H1 (cell line): ENCODE data around the gene EYA2. TPM values are rescaled to one million over a fixed set of nuclear protein-coding genes. Genes with fewer than 3 reads are reported as not detected.

Experiments
- CTCF ChIA-PET: fragments of 300-600 bp; sonication (Branson Sonifier 250); formaldehyde crosslinking; loops from one replicate; lab custom pipeline; 2021; ENCODE audit not compliant: partially characterized antibody; lab: Charles Lee
- POLR2A ChIA-PET: fragments of 300-600 bp; sonication (Branson Sonifier 250); formaldehyde crosslinking; loops from one replicate; lab custom pipeline; 2021; ENCODE audit warnings: inconsistent platforms; ENCODE audit not compliant: partially characterized antibody; lab: Charles Lee
- DNase-seq, 2 experiments: peaks; one replicate each; pipeline versions ENCODE4 v3.0.0 to v3.0.0-alpha.2; 2010 to 2022; ENCODE audit warnings: low spot score in 2 of 2, low read depth in 1 of 2, mixed read lengths in 1 of 2
- FAIRE-seq: peaks from 2 replicates; lab custom pipeline; 2011; peaks lifted over from hg19 to GRCh38; lab: Jason Lieb, UNC
- H2AFZ ChIP-seq: 2 replicates; pipeline ENCODE4 v1.8.1; 2012; ENCODE audit warnings: low read length, inconsistent platforms
- H2AK5ac ChIP-seq: 2 replicates; pipeline ENCODE4 v1.6.1; 2013; ENCODE audit warnings: low read depth, low read length
- H2BK120ac ChIP-seq: replicated peaks from 2 replicates; pipeline ENCODE3; 2013; ENCODE audit warnings: low read depth, low read length, inconsistent platforms
- H2BK12ac ChIP-seq: 2 replicates; pipeline ENCODE4 v1.6.1; 2013; ENCODE audit warnings: low read depth, low read length
- H2BK15ac ChIP-seq: 2 replicates; pipeline ENCODE4 v1.6.1; 2013; ENCODE audit warnings: low read length
- H2BK20ac ChIP-seq: 2 replicates; pipeline ENCODE4 v1.6.1; 2013; ENCODE audit warnings: low read length
- H2BK5ac ChIP-seq: 2 replicates; pipeline ENCODE4 v1.6.1; 2013; ENCODE audit warnings: low read depth, low read length
- H3K14ac ChIP-seq: 2 replicates; pipeline ENCODE4 v1.6.1; 2013; ENCODE audit warnings: inconsistent platforms; ENCODE audit not compliant: insufficient read length
- H3K18ac ChIP-seq: 2 replicates; pipeline ENCODE4 v1.6.1; 2013; ENCODE audit warnings: low read length; ENCODE audit errors: extremely low read depth
- H3K23ac ChIP-seq: 2 replicates; pipeline ENCODE4 v1.6.1; 2013; ENCODE audit warnings: inconsistent platforms; ENCODE audit not compliant: insufficient read length
- H3K23me2 ChIP-seq: 2 replicates; pipeline ENCODE4 v1.6.1; 2013; ENCODE audit warnings: low read depth, low read length
- H3K27ac ChIP-seq: 2 replicates; pipeline ENCODE4 v1.6.1; 2011; ENCODE audit warnings: low read depth, low read length, inconsistent platforms
- H3K27me3 ChIP-seq, 4 experiments: replicated peaks in 1 of 4; 1 replicate in 1 of 4; 2 replicates in 3 of 4; pipeline versions ENCODE4 v1.6.1 to v1.8.1; 2011 to 2013; ENCODE audit warnings: low read length in 3 of 4, mild to moderate bottlenecking in 3 of 4, inconsistent platforms in 2 of 4, mixed read lengths in 2 of 4, moderate library complexity in 1 of 4; ENCODE audit not compliant: control insufficient read depth in 3 of 4, insufficient read depth in 3 of 4; ENCODE audit errors: extremely low read depth in 1 of 4
- H3K36me3 ChIP-seq, 4 experiments: 2 replicates each; pipeline versions ENCODE4 v1.6.1 to v1.8.1; 2011 to 2013; ENCODE audit warnings: mild to moderate bottlenecking in 4 of 4, low read length in 3 of 4, moderate library complexity in 2 of 4, control low read depth in 1 of 4, inconsistent platforms in 1 of 4; ENCODE audit not compliant: insufficient read depth in 4 of 4, control insufficient read depth in 2 of 4
- H3K4ac ChIP-seq: replicated peaks from 2 replicates; pipeline ENCODE3; 2013; ENCODE audit warnings: low read length, low read depth, mixed read lengths, inconsistent platforms; ENCODE audit not compliant: insufficient read length
- H3K4me1 ChIP-seq, 4 experiments: replicated peaks in 1 of 4; 1 replicate in 1 of 4; 2 replicates in 3 of 4; pipeline versions ENCODE4 v1.6.1 to v1.8.1; 2011 to 2013; ENCODE audit warnings: low read length in 3 of 4, inconsistent platforms in 2 of 4, mixed read lengths in 1 of 4; ENCODE audit not compliant: insufficient read depth in 4 of 4, control insufficient read depth in 3 of 4
- H3K4me2 ChIP-seq, 2 experiments: 2 replicates each; pipeline versions ENCODE4 v1.6.1 to v1.8.1; 2011 to 2013; ENCODE audit warnings: low read depth in 2 of 2, low read length in 2 of 2, control low read depth in 1 of 2, inconsistent platforms in 1 of 2, mild to moderate bottlenecking in 1 of 2; ENCODE audit not compliant: insufficient read depth in 1 of 2
- H3K4me3 ChIP-seq, 4 experiments: fragments of 200-600, 300-600 bp in 1 of 4; sonication (generic), shearing (Covaris generic), sonication (Bioruptor Twin) in 1 of 4; 2 replicates each; pipeline versions ENCODE4 v1.5.1 to v1.8.1; 2011 to 2016; ENCODE audit warnings: low read length in 4 of 4, low read depth in 3 of 4, control low read depth in 2 of 4, inconsistent platforms in 2 of 4, mild to moderate bottlenecking in 2 of 4, mixed read lengths in 1 of 4, moderate library complexity in 1 of 4; ENCODE audit not compliant: insufficient read depth in 2 of 4; ENCODE audit errors: extremely low read depth in 1 of 4
- H3K56ac ChIP-seq: replicated peaks from 2 replicates; pipeline ENCODE3; 2013; ENCODE audit warnings: low read depth, mild to moderate bottlenecking, mixed read lengths, low read length, inconsistent platforms; ENCODE audit not compliant: insufficient read length
- H3K79me1 ChIP-seq: 2 replicates; pipeline ENCODE4 v1.6.1; 2013; ENCODE audit warnings: low read depth, low read length, control low read depth
- H3K79me2 ChIP-seq, 2 experiments: 2 replicates each; pipeline versions ENCODE4 v1.6.1 to v1.8.1; 2012 to 2013; ENCODE audit warnings: low read length in 2 of 2, mild to moderate bottlenecking in 2 of 2, inconsistent platforms in 1 of 2; ENCODE audit not compliant: insufficient read depth in 2 of 2, control insufficient read depth in 1 of 2
- H3K9ac ChIP-seq, 4 experiments: replicated peaks in 1 of 4; 1 replicate in 1 of 4; 2 replicates in 3 of 4; pipeline versions ENCODE4 v1.6.1 to v1.8.1; 2011 to 2013; ENCODE audit warnings: low read depth in 3 of 4, low read length in 3 of 4, control low read depth in 2 of 4, mild to moderate bottlenecking in 2 of 4, moderate library complexity in 2 of 4, inconsistent platforms in 1 of 4; ENCODE audit errors: extremely low read depth in 1 of 4
- H3K9me3 ChIP-seq, 2 experiments: 2 replicates each; pipeline versions ENCODE4 v1.6.1 to v1.8.1; 2012 to 2013; ENCODE audit warnings: mild to moderate bottlenecking in 2 of 2, moderate library complexity in 2 of 2, control low read depth in 1 of 2, inconsistent platforms in 1 of 2, low read depth in 1 of 2, low read length in 1 of 2, mixed read lengths in 1 of 2; ENCODE audit not compliant: insufficient read depth in 2 of 2
- H4K20me1 ChIP-seq, 2 experiments: replicated peaks in 1 of 2; 2 replicates each; pipeline versions ENCODE3 to v1.8.1; 2011 to 2013; ENCODE audit warnings: inconsistent platforms in 2 of 2, low read length in 2 of 2, mild to moderate bottlenecking in 1 of 2; ENCODE audit not compliant: insufficient read depth in 2 of 2, control insufficient read depth in 1 of 2
- H4K5ac ChIP-seq: 2 replicates; pipeline ENCODE4 v1.6.1; 2013; ENCODE audit warnings: low read length, low read depth, mixed read lengths, inconsistent platforms; ENCODE audit not compliant: insufficient read length
- H4K8ac ChIP-seq: 2 replicates; pipeline ENCODE4 v1.8.0; 2013; ENCODE audit warnings: mild to moderate bottlenecking, moderate library complexity, low read length, inconsistent platforms; ENCODE audit not compliant: insufficient read depth; ENCODE audit errors: extremely low read depth
- H4K91ac ChIP-seq: replicated peaks from 2 replicates; pipeline ENCODE3; 2013; ENCODE audit warnings: low read length, mixed read lengths, inconsistent platforms; ENCODE audit not compliant: insufficient read length
- BACH1 ChIP-seq: IDR thresholded peaks from 2 replicates; pipeline ENCODE4 v1.6.1; 2012; ENCODE audit warnings: low read length, improper control_type of control experiment
- EGR1 ChIP-seq: IDR thresholded peaks from 2 replicates; pipeline ENCODE4 v1.6.1; 2011; ENCODE audit warnings: low read depth, low read length, borderline replicate concordance
- EZH2 ChIP-seq: fragments of 200-600 bp; sonication (generic); IDR thresholded peaks from 2 replicates; pipeline ENCODE4 v1.7.1; 2012; ENCODE audit warnings: low read depth, mild to moderate bottlenecking, moderate library complexity, low read length, inconsistent platforms; ENCODE audit not compliant: severe bottlenecking
- JUND ChIP-seq: IDR thresholded peaks from 2 replicates; pipeline ENCODE4 v1.6.1; 2011; ENCODE audit warnings: mild to moderate bottlenecking, improper control_type of control experiment, low read length
- KDM5A ChIP-seq: fragments of 200-600 bp; IDR thresholded peaks from 2 replicates; pipeline ENCODE4 v1.7.1; 2012; ENCODE audit warnings: mild to moderate bottlenecking, low read length, inconsistent platforms, mixed read lengths
- MAFK ChIP-seq: IDR thresholded peaks from 2 replicates; pipeline ENCODE4 v1.6.1; 2012; ENCODE audit warnings: low read depth, mild to moderate bottlenecking, improper control_type of control experiment, low read length
- RAD21 ChIP-seq, 2 experiments: IDR thresholded peaks in 1 of 2; conservative IDR thresholded peaks in 1 of 2; 2 replicates each; pipeline ENCODE4 v1.6.1; 2011; ENCODE audit warnings: low read depth in 2 of 2, low read length in 2 of 2, improper control_type of control experiment in 1 of 2, inconsistent platforms in 1 of 2, mild to moderate bottlenecking in 1 of 2, moderate library complexity in 1 of 2
- SAP30 ChIP-seq: fragments of 300-600 bp; sonication (generic); IDR thresholded peaks from 2 replicates; pipeline ENCODE4 v1.7.1; 2012; ENCODE audit warnings: low read length, moderate library complexity, mild to moderate bottlenecking, inconsistent platforms; ENCODE audit not compliant: insufficient read depth, insufficient replicate concordance
- WGBS, 2 experiments: shearing (Covaris generic) in 1 of 2; methylation state at CpG; one replicate each; pipeline versions ENCODE4 v1.1.6 to v1.1.7; 2013 to 2015; ENCODE audit warnings: low lambda C conversion rate in 2 of 2, mixed read lengths in 2 of 2, inconsistent platforms in 1 of 2, low coverage in 1 of 2, missing lambda C conversion rate in 1 of 2; ENCODE audit not compliant: insufficient replicate concordance in 2 of 2, insufficient coverage in 1 of 2, insufficient read length in 1 of 2; ENCODE audit errors: extremely low coverage in 1 of 2, missing lambda C conversion rate in 1 of 2; 5-methylcytosine and 5-hydroxymethylcytosine counted together
- polyA plus RNA-seq, 7 experiments: library from polyadenylated mRNA; depleted of rRNA in 3 of 7; stranded (reverse) in 5 of 7; unstranded in 2 of 7; fragments of >200 nt in 5 of 7; fragments of 200-250 nt in 2 of 7; gene quantifications; 1 replicate in 5 of 7; 2 replicates in 1 of 7; 4 replicates in 1 of 7; pipeline versions ENCODE4 v1.2.1 to v1.2.3, GENCODE V29; 2011 to 2013; ENCODE audit warnings: missing spikeins in 2 of 7, mixed read lengths in 2 of 7
- total RNA-seq: library from RNA; stranded (reverse); fragmentation: NEBNext Ultra II Directional; extraction: Animal tissue kit (Norgen Biotek cat#: 25700); gene quantifications from 2 replicates; pipeline ENCODE4 v1.2.1, GENCODE V29; 2021
- TF ChIP-seq, protein P1 (sequence below): IDR thresholded peaks from 2 replicates; pipeline ENCODE4 v1.6.1; 2012; ENCODE audit warnings: inconsistent platforms

The EYA2 gene
- total and polyA plus RNA-seq, 2 of the 8 experiments (the other 6 are each of a cell fraction or from before 2014, with no cell fraction given) = 1.6 to 1.7 TPM

DNA sequence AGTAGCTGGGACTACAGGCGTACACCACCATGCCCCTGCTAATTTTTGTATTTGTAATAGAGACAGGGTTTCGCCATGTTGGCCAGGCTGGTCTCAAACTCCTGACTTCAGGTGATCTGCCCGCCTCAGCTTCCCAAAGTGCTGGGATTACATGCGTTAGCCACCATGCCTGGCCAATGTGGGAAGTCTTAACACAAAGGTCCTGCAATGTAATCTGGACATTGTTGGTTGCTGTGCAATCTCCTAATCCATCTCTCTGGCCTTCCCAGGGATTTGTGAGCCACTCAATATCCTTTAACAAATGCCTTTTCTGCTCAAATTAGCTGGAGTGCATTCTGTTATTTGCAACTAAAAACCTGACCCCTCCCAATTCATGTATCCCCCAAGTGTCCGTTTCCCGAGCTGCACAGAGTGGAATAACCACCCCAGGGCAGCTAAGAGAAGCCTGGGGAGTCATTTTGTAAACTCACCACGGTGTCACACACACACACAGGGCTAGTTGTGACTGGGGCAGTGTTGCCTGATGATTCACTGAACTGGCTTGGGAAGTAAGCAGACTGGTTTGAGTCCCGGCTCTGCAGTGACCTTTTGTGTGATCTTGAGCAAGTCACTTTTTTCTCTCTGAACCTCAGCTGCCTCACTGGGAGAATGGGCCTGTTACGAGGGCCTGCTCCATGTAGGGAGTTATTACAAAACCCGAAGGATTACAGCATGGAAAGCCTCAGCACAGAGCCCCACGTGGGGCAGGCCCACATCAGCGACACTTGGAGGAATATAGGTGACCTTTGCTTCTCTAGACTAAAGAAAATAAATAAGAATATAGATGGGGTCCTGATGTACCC, 309.6 kb downstream of the EYA2 start:
- Histone ChIP-seq H3K4ac (no peak overlapping the region), H3K79me1 (no peaks in the 10 kb centered on the region), H2BK12ac (no peak overlapping the region; the same call in 1 of the 2 replicates), H2BK15ac (no peak overlapping the region), H3K23me2 (no peaks in the 10 kb centered on the region), H2BK120ac (no peak overlapping the region), H3K18ac (no peak overlapping the region), H4K20me1 (peaks cover 0 to 2% of the 10 kb centered on the region in 2 experiments), H3K79me2 (no peaks in the 10 kb centered on the region), H4K5ac (no peak overlapping the region), H3K56ac (no peak overlapping the region), H3K23ac (no peak overlapping the region), H4K8ac (no peak overlapping the region), H3K4me3 (no peak overlapping the region), H3K27ac (no peak overlapping the region), H3K27me3 (no peaks in the 10 kb centered on the region), H2BK20ac (no peak overlapping the region), H2AFZ (no peak overlapping the region), H2BK5ac (no peak overlapping the region), H3K14ac (no peak overlapping the region), H3K4me1 (peaks cover 0 to 17% (median 6%) of the 10 kb centered on the region in 4 experiments; a peak in 6 of 7 replicates), H4K91ac (no peak overlapping the region), H3K9me3 (no peaks in the 10 kb centered on the region), H3K9ac (no peak overlapping the region), H3K36me3 (peaks cover 0 to 9% (median 3%) of the 10 kb centered on the region in 4 experiments; a peak in 2 of 8 replicates), H2AK5ac (no peak overlapping the region), H3K4me2 (no peak overlapping the region)
- no peak for FAIRE-seq
- CTCF ChIA-PET = interaction anchor here (0.6 to 2.7 kb wide), 6 partner anchors 7 to 460 kb away, joined by 3 to 13 read pairs (median 4); no protein-coding TSS in a partner anchor
- POLR2A ChIA-PET = interaction anchor here (1.3 kb wide), 1 partner anchor 10 kb away, joined by 6 read pairs; no protein-coding TSS in a partner anchor
- DNase-seq = no peak
- 90% methylated on average over 12 of the region's 12 CpGs; no CpG with 5 or more reads in 1 of the 2 experiments for WGBS, 2 experiments
- no peak for TF ChIP-seq KDM5A
- TF ChIP-seq MAFK = no peak
- no peak for TF ChIP-seq EZH2
- no peak for TF ChIP-seq BACH1
- TF ChIP-seq, protein P1, sequence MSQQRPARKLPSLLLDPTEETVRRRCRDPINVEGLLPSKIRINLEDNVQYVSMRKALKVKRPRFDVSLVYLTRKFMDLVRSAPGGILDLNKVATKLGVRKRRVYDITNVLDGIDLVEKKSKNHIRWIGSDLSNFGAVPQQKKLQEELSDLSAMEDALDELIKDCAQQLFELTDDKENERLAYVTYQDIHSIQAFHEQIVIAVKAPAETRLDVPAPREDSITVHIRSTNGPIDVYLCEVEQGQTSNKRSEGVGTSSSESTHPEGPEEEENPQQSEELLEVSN = no peak
- TF ChIP-seq EGR1 = no peak
- no peak for TF ChIP-seq RAD21 (IDR thresholded peaks at IDR 0.05 in 1 of 2, conservative IDR thresholded peaks at IDR 0.05 in 1 of 2; ENCODE audit: low read depth in 2 of 2, low read length in 2 of 2)
- no peak for TF ChIP-seq SAP30
- no peak for TF ChIP-seq JUND
